ENCODE results near the gene NEBL. TPM values are rescaled to one million over a fixed set of nuclear protein-coding genes. Genes with fewer than 3 reads are reported as not detected.

The NEBL gene
- total and polyA plus RNA-seq, 9 of the 15 experiments (the other 6 are each of a cell fraction or from before 2014, with no cell fraction given), result 0.82 to 14.6 (median 9.8) TPM

DNA sequence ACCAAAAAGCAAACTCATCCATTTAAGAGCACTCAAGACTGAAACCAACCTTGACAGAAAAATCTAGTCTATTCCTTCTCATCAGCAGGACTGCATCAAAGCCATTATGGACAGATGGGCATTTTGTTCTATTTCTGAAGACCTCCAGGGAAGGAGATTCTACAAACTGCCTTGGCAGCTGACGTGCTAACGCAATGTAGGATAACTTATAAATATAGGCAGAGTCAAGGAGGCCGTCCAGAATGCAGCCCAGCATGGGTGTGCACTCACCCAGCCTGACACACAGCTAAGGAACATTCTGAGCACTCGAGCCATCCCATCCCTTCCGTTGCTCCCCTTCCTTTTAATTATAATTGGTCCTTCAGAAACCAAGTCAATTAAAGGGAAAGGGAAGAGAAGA, 25.3 kb upstream of the NEBL start:
- Histone ChIP-seq H3K4me1 (replicated peaks in 1 of 2; ENCODE audit: control insufficient read depth in 2 of 2, insufficient read depth in 2 of 2, low read length in 2 of 2) (no peaks in the 10 kb centered on the region), H2AFZ (ENCODE audit: low read depth, low read length) (no peak overlapping the region), H3K4me3 (no peak overlapping the region), H3K9me3 (replicated peaks; ENCODE audit: control insufficient read depth, insufficient read depth, low read depth, low read length) (no peaks in the 10 kb centered on the region), H3K27ac (ENCODE audit: extremely low read depth, low read depth, low read length) (no peak overlapping the region), H4K20me1 (replicated peaks; ENCODE audit: control insufficient read depth, insufficient read depth, low read length) (no peaks in the 10 kb centered on the region), H3K36me3 (ENCODE audit: control insufficient read depth, insufficient read depth, low read length) (no peaks in the 10 kb centered on the region), H3K27me3 (ENCODE audit: control insufficient read depth in 2 of 2, insufficient read depth in 2 of 2, low read length in 2 of 2) (no peaks in the 10 kb centered on the region; a peak in 1 of 5 replicates), H3K9me1 (ENCODE audit: control insufficient read depth, insufficient read depth, low read length) (no peaks in the 10 kb centered on the region), H3K79me2 (ENCODE audit: control insufficient read depth, insufficient read depth, low read length) (no peaks in the 10 kb centered on the region), H3K9ac (ENCODE audit: insufficient read depth in 1 of 2, low read depth in 2 of 2, low read length in 2 of 2) (no peak overlapping the region), H3K4me2 (ENCODE audit: insufficient read depth, low read length) (no peak overlapping the region)
- no TSS peak for BruUV-seq (replicated peaks)
- 14% methylated on average over 5 of the region's 5 CpGs for WGBS (ENCODE audit: insufficient coverage, low coverage, missing lambda C conversion rate)
- POLR2A ChIA-PET, result interaction anchor here (0.6 kb wide), 1 partner anchor 8 kb away, joined by 3 read pairs; no protein-coding TSS in a partner anchor
- ATAC-seq (no peak), FAIRE-seq (no peak), DNase-seq (ENCODE audit: extremely low read depth in 1 of 4, low spot score in 3 of 4) (no peak)
- intact Hi-C loops (cut with micrococcal nuclease), result no loop called here
- TF ChIP-seq, protein P1, sequence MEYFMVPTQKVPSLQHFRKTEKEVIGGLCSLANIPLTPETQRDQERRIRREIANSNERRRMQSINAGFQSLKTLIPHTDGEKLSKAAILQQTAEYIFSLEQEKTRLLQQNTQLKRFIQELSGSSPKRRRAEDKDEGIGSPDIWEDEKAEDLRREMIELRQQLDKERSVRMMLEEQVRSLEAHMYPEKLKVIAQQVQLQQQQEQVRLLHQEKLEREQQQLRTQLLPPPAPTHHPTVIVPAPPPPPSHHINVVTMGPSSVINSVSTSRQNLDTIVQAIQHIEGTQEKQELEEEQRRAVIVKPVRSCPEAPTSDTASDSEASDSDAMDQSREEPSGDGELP (CRISPR knock-in tag; IDR thresholded peaks at IDR 0.05; ENCODE audit: borderline replicate concordance), result no peak
- TF ChIP-seq NFRKB (IDR thresholded peaks at IDR 0.05; ENCODE audit: low read depth) (no peak), CHD2 (IDR thresholded peaks at IDR 0.05; ENCODE audit: low read depth, low read length) (no peak)
- TF ChIP-seq, protein P2, sequence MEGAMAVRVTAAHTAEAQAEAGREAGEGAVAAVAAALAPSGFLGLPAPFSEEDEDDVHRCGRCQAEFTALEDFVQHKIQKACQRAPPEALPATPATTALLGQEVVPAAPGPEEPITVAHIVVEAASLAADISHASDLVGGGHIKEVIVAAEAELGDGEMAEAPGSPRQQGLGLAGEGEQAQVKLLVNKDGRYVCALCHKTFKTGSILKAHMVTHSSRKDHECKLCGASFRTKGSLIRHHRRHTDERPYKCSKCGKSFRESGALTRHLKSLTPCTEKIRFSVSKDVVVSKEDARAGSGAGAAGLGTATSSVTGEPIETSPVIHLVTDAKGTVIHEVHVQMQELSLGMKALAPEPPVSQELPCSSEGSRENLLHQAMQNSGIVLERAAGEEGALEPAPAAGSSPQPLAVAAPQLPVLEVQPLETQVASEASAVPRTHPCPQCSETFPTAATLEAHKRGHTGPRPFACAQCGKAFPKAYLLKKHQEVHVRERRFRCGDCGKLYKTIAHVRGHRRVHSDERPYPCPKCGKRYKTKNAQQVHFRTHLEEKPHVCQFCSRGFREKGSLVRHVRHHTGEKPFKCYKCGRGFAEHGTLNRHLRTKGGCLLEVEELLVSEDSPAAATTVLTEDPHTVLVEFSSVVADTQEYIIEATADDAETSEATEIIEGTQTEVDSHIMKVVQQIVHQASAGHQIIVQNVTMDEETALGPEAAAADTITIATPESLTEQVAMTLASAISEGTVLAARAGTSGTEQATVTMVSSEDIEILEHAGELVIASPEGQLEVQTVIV (CRISPR knock-in tag; IDR thresholded peaks at IDR 0.05; ENCODE audit: borderline replicate concordance), result no peak
- in situ Hi-C loops (cut with MboI), result no loop called here
- CTCF ChIA-PET (ENCODE audit: low intra/inter-chr PET ratio), result no interaction called here
